ENCODE measurements around the gene SLC25A1. TPM values are rescaled to one million over a fixed set of nuclear protein-coding genes. Genes with fewer than 3 reads are reported as not detected.

The SLC25A1 gene
- total RNA-seq, 1 experiment from 2014 or later: 120 TPM

GRCh38 chr22:19130959-19131684, 47.4 kb downstream of the SLC25A1 start, which contains the start of gene TSSK2:
Gene TSSK2, plus strand, starts transcription at chr22:19131308. Its CDS starts 92 bp downstream, at chr22:19131400.
- intact Hi-C loops (cut with micrococcal nuclease; ENCODE audit: unreplicated experiment): no loop called here
- CTCF ChIA-PET: interaction anchor here (0.9 kb wide), 1 partner anchor 16 kb away, joined by 3 read pairs; no protein-coding TSS in a partner anchor
- TF ChIP-seq CTCF (IDR thresholded peaks at IDR 0.05; ENCODE audit: unreplicated experiment): no peak
- no TSS peak for BruUV-seq (replicated peaks)
- H3K4me1 Mint-ChIP-seq (ENCODE audit: low read depth, unreplicated experiment): no peaks in the 10 kb centered on the region
- no peaks in the 10 kb centered on the region for H3K9me3 Mint-ChIP-seq (ENCODE audit: low read depth, unreplicated experiment)
- no peak within 1 kb of the TSS for H3K27ac Mint-ChIP-seq (ENCODE audit: unreplicated experiment)
- H3K36me3 Mint-ChIP-seq (ENCODE audit: insufficient read depth, unreplicated experiment): peaks cover 22% of the 10 kb centered on the region
- no peak for DNase-seq
- H3K4me3 Mint-ChIP-seq (ENCODE audit: low read depth, unreplicated experiment): no peak within 1 kb of the TSS
- no peaks in the 10 kb centered on the region for H3K27me3 Mint-ChIP-seq (ENCODE audit: unreplicated experiment)

GRCh38 chr22:19129871-19130270, 48.7 kb downstream of the SLC25A1 start:
- no peaks in the 10 kb centered on the region for H3K9me3 Mint-ChIP-seq (ENCODE audit: low read depth, unreplicated experiment)
- intact Hi-C loops (cut with micrococcal nuclease; ENCODE audit: unreplicated experiment): no loop called here
- H3K4me1 Mint-ChIP-seq (ENCODE audit: low read depth, unreplicated experiment): no peaks in the 10 kb centered on the region
- BruUV-seq (replicated peaks): no TSS peak
- CTCF ChIA-PET: interaction anchor here (0.5 kb wide), 1 partner anchor 43 kb away, joined by 6 read pairs; no protein-coding TSS in a partner anchor
- peaks cover 14% of the 10 kb centered on the region for H3K36me3 Mint-ChIP-seq (ENCODE audit: insufficient read depth, unreplicated experiment)
- H3K4me3 Mint-ChIP-seq (ENCODE audit: low read depth, unreplicated experiment): no peak overlapping the region
- no peak overlapping the region for H3K27ac Mint-ChIP-seq (ENCODE audit: unreplicated experiment)
- DNase-seq: no peak
- no peak for TF ChIP-seq CTCF (IDR thresholded peaks at IDR 0.05; ENCODE audit: unreplicated experiment)
- H3K27me3 Mint-ChIP-seq (ENCODE audit: unreplicated experiment): no peaks in the 10 kb centered on the region

GRCh38 chr22:19128946-19129727, 49.4 kb downstream of the SLC25A1 start:
- intact Hi-C loops (cut with micrococcal nuclease; ENCODE audit: unreplicated experiment): no loop called here
- no peak for TF ChIP-seq CTCF (IDR thresholded peaks at IDR 0.05; ENCODE audit: unreplicated experiment)
- no TSS peak for BruUV-seq (replicated peaks)
- H3K36me3 Mint-ChIP-seq (ENCODE audit: insufficient read depth, unreplicated experiment): peaks cover 13% of the 10 kb centered on the region
- no peak overlapping the region for H3K4me3 Mint-ChIP-seq (ENCODE audit: low read depth, unreplicated experiment)
- H3K4me1 Mint-ChIP-seq (ENCODE audit: low read depth, unreplicated experiment): no peaks in the 10 kb centered on the region
- no peak overlapping the region for H3K27ac Mint-ChIP-seq (ENCODE audit: unreplicated experiment)
- CTCF ChIA-PET: no interaction called here
- no peak for DNase-seq
- no peaks in the 10 kb centered on the region for H3K9me3 Mint-ChIP-seq (ENCODE audit: low read depth, unreplicated experiment)
- no peaks in the 10 kb centered on the region for H3K27me3 Mint-ChIP-seq (ENCODE audit: unreplicated experiment)

- Mint-ChIP-seq H3K36me3 (ENCODE audit: insufficient read depth, unreplicated experiment) (peaks cover 2% of the 10 kb centered on the region), H3K9me3 (ENCODE audit: low read depth, unreplicated experiment) (no peaks in the 10 kb centered on the region), H3K27ac (ENCODE audit: unreplicated experiment) (no peak overlapping the region), H3K4me3 (ENCODE audit: low read depth, unreplicated experiment) (no peak overlapping the region), H3K27me3 (ENCODE audit: unreplicated experiment) (no peaks in the 10 kb centered on the region), H3K4me1 (ENCODE audit: low read depth, unreplicated experiment) (peaks cover 4% of the 10 kb centered on the region)
- CTCF ChIA-PET: no interaction called here
- DNase-seq: no peak
- intact Hi-C loops (cut with micrococcal nuclease; ENCODE audit: unreplicated experiment): no loop called here
- no TSS peak for BruUV-seq (replicated peaks)
- no peak for TF ChIP-seq CTCF (IDR thresholded peaks at IDR 0.05; ENCODE audit: unreplicated experiment)
These were observed 50.5 kb downstream of the SLC25A1 start for GRCh38 chr22:19128009-19128401.
